ENCODE measurements around the gene AIFM1.

DNA sequence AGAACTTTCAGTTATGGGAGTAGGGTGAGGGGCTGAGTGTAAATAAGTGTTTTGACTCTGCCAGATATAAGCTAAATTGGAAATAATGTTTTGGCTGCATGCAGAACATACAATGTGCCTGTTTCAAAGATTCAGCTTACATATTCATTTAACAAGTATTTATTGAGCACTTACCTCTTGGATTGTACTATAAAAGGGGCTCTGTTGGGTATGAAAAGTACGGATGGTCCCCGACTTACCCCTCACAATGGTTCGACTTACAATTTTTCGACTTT, 799 bp upstream of the AIFM1 start:
- TF ChIP-seq JUN (IDR thresholded peaks at IDR 0.05; ENCODE audit: borderline replicate concordance, insufficient read depth, insufficient read length, low read depth) (no peak), POLR2AphosphoS5 (IDR thresholded peaks at IDR 0.05; ENCODE audit: insufficient read depth, low read depth, low read length) (no peak), EZH2 (IDR thresholded peaks at IDR 0.05; ENCODE audit: borderline replicate concordance, low read depth, low read length, severe bottlenecking) (no peak)
- TF ChIP-seq, protein P1, sequence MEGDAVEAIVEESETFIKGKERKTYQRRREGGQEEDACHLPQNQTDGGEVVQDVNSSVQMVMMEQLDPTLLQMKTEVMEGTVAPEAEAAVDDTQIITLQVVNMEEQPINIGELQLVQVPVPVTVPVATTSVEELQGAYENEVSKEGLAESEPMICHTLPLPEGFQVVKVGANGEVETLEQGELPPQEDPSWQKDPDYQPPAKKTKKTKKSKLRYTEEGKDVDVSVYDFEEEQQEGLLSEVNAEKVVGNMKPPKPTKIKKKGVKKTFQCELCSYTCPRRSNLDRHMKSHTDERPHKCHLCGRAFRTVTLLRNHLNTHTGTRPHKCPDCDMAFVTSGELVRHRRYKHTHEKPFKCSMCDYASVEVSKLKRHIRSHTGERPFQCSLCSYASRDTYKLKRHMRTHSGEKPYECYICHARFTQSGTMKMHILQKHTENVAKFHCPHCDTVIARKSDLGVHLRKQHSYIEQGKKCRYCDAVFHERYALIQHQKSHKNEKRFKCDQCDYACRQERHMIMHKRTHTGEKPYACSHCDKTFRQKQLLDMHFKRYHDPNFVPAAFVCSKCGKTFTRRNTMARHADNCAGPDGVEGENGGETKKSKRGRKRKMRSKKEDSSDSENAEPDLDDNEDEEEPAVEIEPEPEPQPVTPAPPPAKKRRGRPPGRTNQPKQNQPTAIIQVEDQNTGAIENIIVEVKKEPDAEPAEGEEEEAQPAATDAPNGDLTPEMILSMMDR (IDR thresholded peaks at IDR 0.05; ENCODE audit: extremely low read depth in 1 of 2, insufficient read depth in 1 of 2, low read depth in 1 of 2, low read length in 2 of 2): no peak

Measured in endothelial cell of umbilical vein (primary cell).